ENCODE results near the gene ISCU. TPM values are rescaled to one million over a fixed set of nuclear protein-coding genes. Genes with fewer than 3 reads are reported as not detected.

Gene ISCU
- total and polyA plus RNA-seq, 9 of the 15 experiments (the other 6 are each of a cell fraction or from before 2014, with no cell fraction given): 15.9 to 92.5 (median 77.3) TPM

DNA sequence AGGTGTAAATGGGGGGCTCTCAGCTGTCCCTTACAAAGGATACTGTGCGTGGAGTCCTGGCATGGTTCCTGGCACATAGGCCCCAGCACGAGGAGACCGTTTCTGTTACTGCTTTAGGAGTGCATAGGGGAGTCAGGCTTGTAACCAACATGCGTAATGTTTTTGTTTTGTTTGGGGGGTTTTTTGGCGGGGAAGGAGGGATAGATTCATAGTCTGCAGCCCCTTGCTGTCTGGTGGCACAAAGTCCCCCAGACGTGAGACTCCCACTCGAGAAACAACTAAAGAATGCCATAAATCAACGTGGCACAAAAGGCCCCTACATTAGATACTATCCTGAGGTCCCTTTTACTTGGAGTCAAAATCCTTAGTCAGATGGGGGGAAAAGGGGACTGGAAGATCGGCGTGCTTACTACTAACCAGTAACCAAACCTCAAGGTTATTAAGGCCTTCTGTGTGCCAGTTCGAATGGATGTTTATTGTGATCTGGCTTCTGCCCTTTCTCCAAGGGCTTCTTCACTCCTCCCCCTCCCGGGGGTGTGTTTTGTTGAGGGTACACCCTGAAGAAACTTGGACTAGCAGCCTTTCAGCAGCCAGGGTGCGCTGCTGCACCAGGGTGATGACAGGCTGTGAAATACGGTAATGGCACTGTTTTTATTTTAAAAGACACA lies 874 bp downstream of the ISCU start (continued):
- TF ChIP-seq, protein P1, sequence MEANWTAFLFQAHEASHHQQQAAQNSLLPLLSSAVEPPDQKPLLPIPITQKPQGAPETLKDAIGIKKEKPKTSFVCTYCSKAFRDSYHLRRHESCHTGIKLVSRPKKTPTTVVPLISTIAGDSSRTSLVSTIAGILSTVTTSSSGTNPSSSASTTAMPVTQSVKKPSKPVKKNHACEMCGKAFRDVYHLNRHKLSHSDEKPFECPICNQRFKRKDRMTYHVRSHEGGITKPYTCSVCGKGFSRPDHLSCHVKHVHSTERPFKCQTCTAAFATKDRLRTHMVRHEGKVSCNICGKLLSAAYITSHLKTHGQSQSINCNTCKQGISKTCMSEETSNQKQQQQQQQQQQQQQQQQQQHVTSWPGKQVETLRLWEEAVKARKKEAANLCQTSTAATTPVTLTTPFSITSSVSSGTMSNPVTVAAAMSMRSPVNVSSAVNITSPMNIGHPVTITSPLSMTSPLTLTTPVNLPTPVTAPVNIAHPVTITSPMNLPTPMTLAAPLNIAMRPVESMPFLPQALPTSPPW (CRISPR knock-in tag; IDR thresholded peaks at IDR 0.05): peak; percentile 77
- TF ChIP-seq FOXA1 (IDR thresholded peaks at IDR 0.05; ENCODE audit: borderline replicate concordance): no peak
- TF ChIP-seq, protein P2, sequence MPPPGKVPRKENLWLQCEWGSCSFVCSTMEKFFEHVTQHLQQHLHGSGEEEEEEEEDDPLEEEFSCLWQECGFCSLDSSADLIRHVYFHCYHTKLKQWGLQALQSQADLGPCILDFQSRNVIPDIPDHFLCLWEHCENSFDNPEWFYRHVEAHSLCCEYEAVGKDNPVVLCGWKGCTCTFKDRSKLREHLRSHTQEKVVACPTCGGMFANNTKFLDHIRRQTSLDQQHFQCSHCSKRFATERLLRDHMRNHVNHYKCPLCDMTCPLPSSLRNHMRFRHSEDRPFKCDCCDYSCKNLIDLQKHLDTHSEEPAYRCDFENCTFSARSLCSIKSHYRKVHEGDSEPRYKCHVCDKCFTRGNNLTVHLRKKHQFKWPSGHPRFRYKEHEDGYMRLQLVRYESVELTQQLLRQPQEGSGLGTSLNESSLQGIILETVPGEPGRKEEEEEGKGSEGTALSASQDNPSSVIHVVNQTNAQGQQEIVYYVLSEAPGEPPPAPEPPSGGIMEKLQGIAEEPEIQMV (tag; conservative IDR thresholded peaks at IDR 0.05; ENCODE audit: low read depth): no peak
- no peak for TF ChIP-seq MTA2 (IDR thresholded peaks at IDR 0.05; ENCODE audit: low read depth)
- peak in 1 of 2 experiments; percentile 66; a peak in 1 of 4 replicates for TF ChIP-seq ARNT (IDR thresholded peaks at IDR 0.05)
- TF ChIP-seq RBBP5 (IDR thresholded peaks at IDR 0.05; ENCODE audit: borderline replicate concordance, insufficient read depth, low read length, poor library complexity, severe bottlenecking): no peak
- TF ChIP-seq HBP1 (CRISPR knock-in tag; IDR thresholded peaks at IDR 0.05): no peak
- TF ChIP-seq MAZ (CRISPR knock-in tag; conservative IDR thresholded peaks at IDR 0.05 in 1 of 2, IDR thresholded peaks at IDR 0.05 in 1 of 2): peak in 1 of 2 experiments; percentile 86; a peak in 3 of 4 replicates
- TF ChIP-seq, protein P3, sequence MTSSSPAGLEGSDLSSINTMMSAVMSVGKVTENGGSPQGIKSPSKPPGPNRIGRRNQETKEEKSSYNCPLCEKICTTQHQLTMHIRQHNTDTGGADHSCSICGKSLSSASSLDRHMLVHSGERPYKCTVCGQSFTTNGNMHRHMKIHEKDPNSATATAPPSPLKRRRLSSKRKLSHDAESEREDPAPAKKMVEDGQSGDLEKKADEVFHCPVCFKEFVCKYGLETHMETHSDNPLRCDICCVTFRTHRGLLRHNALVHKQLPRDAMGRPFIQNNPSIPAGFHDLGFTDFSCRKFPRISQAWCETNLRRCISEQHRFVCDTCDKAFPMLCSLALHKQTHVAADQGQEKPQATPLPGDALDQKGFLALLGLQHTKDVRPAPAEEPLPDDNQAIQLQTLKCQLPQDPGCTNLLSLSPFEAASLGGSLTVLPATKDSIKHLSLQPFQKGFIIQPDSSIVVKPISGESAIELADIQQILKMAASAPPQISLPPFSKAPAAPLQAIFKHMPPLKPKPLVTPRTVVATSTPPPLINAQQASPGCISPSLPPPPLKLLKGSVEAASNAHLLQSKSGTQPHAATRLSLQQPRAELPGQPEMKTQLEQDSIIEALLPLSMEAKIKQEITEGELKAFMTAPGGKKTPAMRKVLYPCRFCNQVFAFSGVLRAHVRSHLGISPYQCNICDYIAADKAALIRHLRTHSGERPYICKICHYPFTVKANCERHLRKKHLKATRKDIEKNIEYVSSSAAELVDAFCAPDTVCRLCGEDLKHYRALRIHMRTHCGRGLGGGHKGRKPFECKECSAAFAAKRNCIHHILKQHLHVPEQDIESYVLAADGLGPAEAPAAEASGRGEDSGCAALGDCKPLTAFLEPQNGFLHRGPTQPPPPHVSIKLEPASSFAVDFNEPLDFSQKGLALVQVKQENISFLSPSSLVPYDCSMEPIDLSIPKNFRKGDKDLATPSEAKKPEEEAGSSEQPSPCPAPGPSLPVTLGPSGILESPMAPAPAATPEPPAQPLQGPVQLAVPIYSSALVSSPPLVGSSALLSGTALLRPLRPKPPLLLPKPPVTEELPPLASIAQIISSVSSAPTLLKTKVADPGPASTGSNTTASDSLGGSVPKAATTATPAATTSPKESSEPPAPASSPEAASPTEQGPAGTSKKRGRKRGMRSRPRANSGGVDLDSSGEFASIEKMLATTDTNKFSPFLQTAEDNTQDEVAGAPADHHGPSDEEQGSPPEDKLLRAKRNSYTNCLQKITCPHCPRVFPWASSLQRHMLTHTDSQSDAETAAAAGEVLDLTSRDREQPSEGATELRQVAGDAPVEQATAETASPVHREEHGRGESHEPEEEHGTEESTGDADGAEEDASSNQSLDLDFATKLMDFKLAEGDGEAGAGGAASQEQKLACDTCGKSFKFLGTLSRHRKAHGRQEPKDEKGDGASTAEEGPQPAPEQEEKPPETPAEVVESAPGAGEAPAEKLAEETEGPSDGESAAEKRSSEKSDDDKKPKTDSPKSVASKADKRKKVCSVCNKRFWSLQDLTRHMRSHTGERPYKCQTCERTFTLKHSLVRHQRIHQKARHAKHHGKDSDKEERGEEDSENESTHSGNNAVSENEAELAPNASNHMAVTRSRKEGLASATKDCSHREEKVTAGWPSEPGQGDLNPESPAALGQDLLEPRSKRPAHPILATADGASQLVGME (CRISPR knock-in tag; IDR thresholded peaks at IDR 0.05): no peak
- TF ChIP-seq TSC22D4 (tag; IDR thresholded peaks at IDR 0.05): no peak
